Panc1 (cell line): ENCODE results near the gene NDUFV2. TPM values are rescaled to one million over a fixed set of nuclear protein-coding genes. Genes with fewer than 3 reads are reported as not detected.

Experiments used
- ATAC-seq: fragments of 200-7000 bp; cut with Tn5 transposase; 2 replicates; pipeline ENCODE4 v1.9.1; 2020; ENCODE audit warnings: mild to moderate bottlenecking, moderate library complexity
- BruUV-seq: library from RNA; stranded (reverse); fragments of 400-500 nt; replicated peaks from 2 replicates; lab custom pipeline; 2021; lab: Mats Ljungman, UMichigan
- CTCF ChIA-PET: fragments of 300-600 bp; sonication (Branson Sonifier 250); formaldehyde crosslinking; loops from one replicate; lab custom pipeline; 2022; ENCODE audit warnings: antibody characterized with exemption; lab: Charles Lee
- POLR2A ChIA-PET: fragments of 300-600 bp; sonication (Branson Sonifier 250); formaldehyde crosslinking; loops from one replicate; lab custom pipeline; 2022; ENCODE audit warnings: antibody characterized with exemption; lab: Charles Lee
- DNase-seq: peaks from one replicate; pipeline ENCODE4 v3.0.0-alpha.2; 2010; ENCODE audit warnings: low read depth, low spot score
- H3K27ac ChIP-seq: 2 replicates; pipeline ENCODE4 v1.5.1; 2011; ENCODE audit warnings: mild to moderate bottlenecking, low read length, inconsistent platforms
- H3K27me3 ChIP-seq: fragments of 200-500 bp; sonication (Bioruptor generic); 2 replicates; pipeline ENCODE4 v1.6.0; 2014; ENCODE audit warnings: low read length, inconsistent platforms; ENCODE audit not compliant: control insufficient read depth, insufficient read depth
- H3K36me3 ChIP-seq: fragments of 200-500 bp; sonication (Bioruptor generic); 2 replicates; pipeline ENCODE4 v1.5.1; 2014; ENCODE audit warnings: inconsistent platforms, mild to moderate bottlenecking, low read length, moderate library complexity; ENCODE audit not compliant: control insufficient read depth, insufficient read depth
- H3K4me1 ChIP-seq: 2 replicates; pipeline ENCODE4 v1.5.1; 2011; ENCODE audit warnings: inconsistent platforms, mild to moderate bottlenecking, low read length, moderate library complexity; ENCODE audit not compliant: control insufficient read depth, insufficient read depth
- H3K4me3 ChIP-seq, 2 experiments: 2 replicates each; pipeline ENCODE4 v1.5.1; 2011 to 2012; ENCODE audit warnings: low read depth in 2 of 2, low read length in 2 of 2, mild to moderate bottlenecking in 2 of 2, inconsistent platforms in 1 of 2, moderate library complexity in 1 of 2
- H3K9me3 ChIP-seq: fragments of 200-500 bp; sonication (Bioruptor generic); 2 replicates; pipeline ENCODE4 v1.5.1; 2014; ENCODE audit warnings: low read depth, mild to moderate bottlenecking, inconsistent platforms, low read length, moderate library complexity; ENCODE audit not compliant: control insufficient read depth, insufficient read depth
- CTCF ChIP-seq: fragments of 450-650 bp; IDR thresholded peaks from 2 replicates; pipeline ENCODE4 v1.5.1; 2017; ENCODE audit warnings: mild to moderate bottlenecking
- POLR2AphosphoS5 ChIP-seq: IDR thresholded peaks from 2 replicates; pipeline ENCODE4 v1.6.1; 2012; ENCODE audit warnings: mild to moderate bottlenecking, low read depth, low read length, moderate library complexity
- REST ChIP-seq, 2 experiments: IDR thresholded peaks; 2 replicates each; pipeline ENCODE4 v1.6.1; 2011 to 2012; ENCODE audit warnings: low read depth in 2 of 2, control low read depth in 1 of 2, low read length in 1 of 2, mild to moderate bottlenecking in 1 of 2, moderate library complexity in 1 of 2; ENCODE audit not compliant: insufficient read depth in 1 of 2
- SIN3A ChIP-seq: IDR thresholded peaks from 2 replicates; pipeline ENCODE4 v1.6.1; 2012; ENCODE audit warnings: low read depth, mild to moderate bottlenecking, low read length, moderate library complexity, borderline replicate concordance; ENCODE audit not compliant: insufficient read depth
- TCF7L2 ChIP-seq: IDR thresholded peaks from 2 replicates; pipeline ENCODE4 v1.6.1; 2011; ENCODE audit warnings: mild to moderate bottlenecking, low read depth, low read length, inconsistent platforms
- in situ Hi-C: cut with HindIII; loops from 2 replicates; pipeline ENCODE4 v1.10.0; 2016; ENCODE audit warnings: low sequenced_read_pairs, low pct_unique_long_range_greater_than_20kb
- intact Hi-C: fragments of 100-400 bp; cut with micrococcal nuclease; formaldehyde crosslinking; loops from one replicate; pipeline ENCODE4 v1.10.0; 2022; ENCODE audit not compliant: unreplicated experiment
- total RNA-seq: library from RNA; stranded (reverse); gene quantifications from one replicate; pipeline ENCODE4 v1.2.1, GENCODE V29; 2021; ENCODE audit not compliant: unreplicated experiment

The NDUFV2 gene
- total RNA-seq, 1 experiment from 2014 or later: 157 TPM

DNA sequence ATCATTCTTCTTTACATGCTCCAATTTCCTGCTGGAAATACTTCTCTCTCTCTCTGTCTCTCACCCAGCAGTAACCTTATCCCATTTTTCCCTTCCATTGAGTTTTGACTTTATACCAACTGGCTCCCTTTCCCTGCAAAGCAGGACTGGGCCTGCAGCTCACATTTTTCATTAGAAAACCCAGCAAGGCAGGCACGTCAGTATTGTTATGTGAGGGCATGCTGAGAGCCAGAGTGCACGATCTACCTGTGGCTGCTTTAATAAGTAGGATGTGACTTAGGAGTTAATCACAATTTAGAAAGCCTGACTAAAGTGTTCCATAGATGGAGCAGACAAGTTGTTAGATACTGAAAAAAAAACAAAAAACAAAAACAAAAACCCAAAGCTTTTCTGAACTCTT lies 5.2 kb upstream of the NDUFV2 start:
- in situ Hi-C loops: no loop called here
- BruUV-seq: no TSS peak
- Histone ChIP-seq H3K36me3 (no peaks in the 10 kb centered on the region; the same call in 1 of the 2 replicates), H3K9me3 (no peaks in the 10 kb centered on the region), H3K27me3 (no peaks in the 10 kb centered on the region), H3K4me1 (peaks cover 16% of the 10 kb centered on the region), H3K27ac (no peak overlapping the region), H3K4me3 (no peak overlapping the region)
- intact Hi-C loops: no loop called here
- no peak for TF ChIP-seq CTCF
- TF ChIP-seq POLR2AphosphoS5: no peak
- POLR2A ChIA-PET: no interaction called here
- no peak for ATAC-seq
- CTCF ChIA-PET: no interaction called here
- no peak for DNase-seq

- no peak overlapping the region for H3K4me3 ChIP-seq
- no TSS peak for BruUV-seq
- H3K36me3 ChIP-seq: peaks cover 5% of the 10 kb centered on the region
- in situ Hi-C loops (no loop called here), intact Hi-C loops (no loop called here)
- CTCF ChIA-PET: no interaction called here
- ATAC-seq: no peak
- no peaks in the 10 kb centered on the region for H3K9me3 ChIP-seq
- no peak overlapping the region; the same call in 1 of the 2 replicates for H3K27ac ChIP-seq
- POLR2A ChIA-PET: interaction anchor here (0.5 kb wide), 1 partner anchor 18 kb away, joined by 3 read pairs; no protein-coding TSS in a partner anchor
- no peak for TF ChIP-seq TCF7L2
- no peak for TF ChIP-seq CTCF
- no peak for TF ChIP-seq POLR2AphosphoS5
- no peak for TF ChIP-seq REST (IDR thresholded peaks at IDR 0.05; ENCODE audit: insufficient read depth in 1 of 2, low read depth in 2 of 2, low read length in 1 of 2)
- no peak for TF ChIP-seq SIN3A
- no peaks in the 10 kb centered on the region for H3K27me3 ChIP-seq
- H3K4me1 ChIP-seq: peaks cover 28% of the 10 kb centered on the region
- DNase-seq: no peak
Observed at GRCh38 chr18:9100796-9101195, 1.7 kb upstream of the NDUFV2 start.
